Mesothelial cell of epicardium (in vitro differentiated cells): ENCODE data around the gene RANBP1. TPM values are rescaled to one million over a fixed set of nuclear protein-coding genes. Genes with fewer than 3 reads are reported as not detected.

Source experiments
- DNase-seq, 2 experiments: peaks; one replicate each; pipeline ENCODE4 v3.0.0; 2021; ENCODE audit warnings: low spot score in 2 of 2; ENCODE audit not compliant: unreplicated experiment in 2 of 2
- H3K27ac Mint-ChIP-seq: 2 replicates; pipeline ENCODE4 v1.8.0; 2021; ENCODE audit warnings: mixed read lengths
- H3K27me3 Mint-ChIP-seq: 2 replicates; pipeline ENCODE4 v1.8.0; 2021; ENCODE audit warnings: low read depth, mixed read lengths
- H3K36me3 Mint-ChIP-seq: 2 replicates; pipeline ENCODE4 v1.8.0; 2021; ENCODE audit warnings: mixed read lengths
- H3K4me1 Mint-ChIP-seq: 2 replicates; pipeline ENCODE4 v1.8.0; 2021; ENCODE audit warnings: mixed read lengths
- H3K4me3 Mint-ChIP-seq: 2 replicates; pipeline ENCODE4 v1.8.0; 2021; ENCODE audit warnings: mild to moderate bottlenecking, moderate library complexity, mixed read lengths
- H3K9me3 Mint-ChIP-seq: 2 replicates; pipeline ENCODE4 v1.8.0; 2021; ENCODE audit warnings: mixed read lengths
- total RNA-seq: library from RNA; stranded (reverse); gene quantifications from 3 replicates; pipeline ENCODE4 v1.2.1, GENCODE V29; 2021
- TF ChIP-seq, protein P1 (sequence below): fragments of 200-600 bp; sonication (generic); IDR thresholded peaks from one replicate; pipeline ENCODE4 v1.5.0; 2021; ENCODE audit warnings: antibody characterized with exemption; ENCODE audit not compliant: unreplicated experiment

The RANBP1 gene
- total RNA-seq, 1 donor from 2014 or later, result 154 TPM

DNA sequence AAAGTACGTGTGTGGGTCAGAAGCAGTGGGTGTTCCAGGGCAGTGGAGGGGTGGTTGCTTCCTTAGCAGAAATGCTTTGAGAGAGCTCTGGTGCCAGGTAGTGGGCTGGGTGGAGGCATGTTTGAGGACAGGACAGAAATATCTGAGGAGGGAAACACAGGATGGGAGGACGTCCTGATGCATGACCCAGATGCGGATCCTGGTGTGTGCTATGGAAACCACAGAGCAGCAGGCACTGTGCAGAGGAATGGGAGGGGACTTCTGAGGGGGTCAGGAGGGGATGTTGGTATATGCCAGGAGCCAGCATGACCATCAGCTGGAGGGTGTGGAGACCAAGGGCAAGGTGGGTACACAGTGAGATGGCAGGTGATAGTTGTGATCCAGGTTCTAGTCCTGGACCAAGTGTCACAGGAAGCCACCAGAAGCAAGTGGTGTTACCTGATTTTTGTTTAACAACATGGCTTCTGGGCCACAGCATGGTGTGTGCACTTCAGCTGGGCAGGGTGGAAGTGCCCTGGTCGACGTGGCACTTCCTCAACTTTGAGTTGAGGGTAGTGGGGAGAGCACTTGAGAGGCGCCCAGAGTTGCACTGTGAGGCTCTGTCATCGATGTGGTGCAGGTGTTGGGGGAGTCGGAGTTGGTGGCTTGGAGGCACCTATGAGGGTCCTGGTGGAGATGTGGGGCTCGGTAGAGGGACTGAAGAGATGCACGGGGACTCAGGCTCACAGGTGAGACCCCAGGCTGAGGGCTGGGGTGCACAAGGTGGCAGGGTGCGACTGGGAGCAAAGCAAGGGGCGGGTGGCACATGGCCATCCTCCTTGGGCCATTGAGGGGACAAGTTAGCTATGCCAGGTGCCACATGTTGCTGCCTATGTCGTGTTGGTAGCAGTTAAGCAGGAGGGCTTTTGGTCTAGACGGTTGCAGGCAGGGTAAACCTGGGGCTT, 28.3 kb upstream of the RANBP1 start:
- H3K9me3 Mint-ChIP-seq, result no peaks in the 10 kb centered on the region
- H3K4me1 Mint-ChIP-seq, result peaks cover 31% of the 10 kb centered on the region
- peaks cover 45% of the 10 kb centered on the region for H3K36me3 Mint-ChIP-seq
- no peak overlapping the region for H3K27ac Mint-ChIP-seq
- TF ChIP-seq, protein P1, sequence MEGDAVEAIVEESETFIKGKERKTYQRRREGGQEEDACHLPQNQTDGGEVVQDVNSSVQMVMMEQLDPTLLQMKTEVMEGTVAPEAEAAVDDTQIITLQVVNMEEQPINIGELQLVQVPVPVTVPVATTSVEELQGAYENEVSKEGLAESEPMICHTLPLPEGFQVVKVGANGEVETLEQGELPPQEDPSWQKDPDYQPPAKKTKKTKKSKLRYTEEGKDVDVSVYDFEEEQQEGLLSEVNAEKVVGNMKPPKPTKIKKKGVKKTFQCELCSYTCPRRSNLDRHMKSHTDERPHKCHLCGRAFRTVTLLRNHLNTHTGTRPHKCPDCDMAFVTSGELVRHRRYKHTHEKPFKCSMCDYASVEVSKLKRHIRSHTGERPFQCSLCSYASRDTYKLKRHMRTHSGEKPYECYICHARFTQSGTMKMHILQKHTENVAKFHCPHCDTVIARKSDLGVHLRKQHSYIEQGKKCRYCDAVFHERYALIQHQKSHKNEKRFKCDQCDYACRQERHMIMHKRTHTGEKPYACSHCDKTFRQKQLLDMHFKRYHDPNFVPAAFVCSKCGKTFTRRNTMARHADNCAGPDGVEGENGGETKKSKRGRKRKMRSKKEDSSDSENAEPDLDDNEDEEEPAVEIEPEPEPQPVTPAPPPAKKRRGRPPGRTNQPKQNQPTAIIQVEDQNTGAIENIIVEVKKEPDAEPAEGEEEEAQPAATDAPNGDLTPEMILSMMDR, result no peak
- H3K4me3 Mint-ChIP-seq, result no peak overlapping the region
- no peak for DNase-seq
- no peaks in the 10 kb centered on the region for H3K27me3 Mint-ChIP-seq

DNA sequence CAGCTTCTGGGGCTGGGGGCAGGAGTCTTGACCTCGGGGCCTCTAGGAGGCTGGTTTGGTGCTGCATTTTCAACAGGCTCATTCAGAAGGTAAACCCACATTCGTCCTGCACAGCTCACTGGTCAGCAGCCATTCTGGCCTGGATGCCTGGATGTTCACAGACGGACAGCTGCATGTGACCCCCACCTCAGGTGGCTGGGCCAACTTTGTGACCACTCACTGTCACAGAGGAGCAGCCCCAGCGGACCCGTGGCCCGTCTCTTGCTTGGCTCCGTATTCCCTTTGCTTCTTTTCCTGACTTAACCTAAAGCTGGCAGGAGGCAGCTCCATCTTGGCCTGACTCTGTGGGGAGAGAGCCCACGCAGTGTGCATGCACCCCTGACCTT, 27.6 kb upstream of the RANBP1 start:
- TF ChIP-seq, protein P1, result no peak
- H3K36me3 Mint-ChIP-seq, result peaks cover 46% of the 10 kb centered on the region
- no peaks in the 10 kb centered on the region for H3K27me3 Mint-ChIP-seq
- H3K9me3 Mint-ChIP-seq, result no peaks in the 10 kb centered on the region
- no peak overlapping the region for H3K27ac Mint-ChIP-seq
- H3K4me1 Mint-ChIP-seq, result peaks cover 24% of the 10 kb centered on the region
- no peak for DNase-seq
- H3K4me3 Mint-ChIP-seq, result no peak overlapping the region

DNA sequence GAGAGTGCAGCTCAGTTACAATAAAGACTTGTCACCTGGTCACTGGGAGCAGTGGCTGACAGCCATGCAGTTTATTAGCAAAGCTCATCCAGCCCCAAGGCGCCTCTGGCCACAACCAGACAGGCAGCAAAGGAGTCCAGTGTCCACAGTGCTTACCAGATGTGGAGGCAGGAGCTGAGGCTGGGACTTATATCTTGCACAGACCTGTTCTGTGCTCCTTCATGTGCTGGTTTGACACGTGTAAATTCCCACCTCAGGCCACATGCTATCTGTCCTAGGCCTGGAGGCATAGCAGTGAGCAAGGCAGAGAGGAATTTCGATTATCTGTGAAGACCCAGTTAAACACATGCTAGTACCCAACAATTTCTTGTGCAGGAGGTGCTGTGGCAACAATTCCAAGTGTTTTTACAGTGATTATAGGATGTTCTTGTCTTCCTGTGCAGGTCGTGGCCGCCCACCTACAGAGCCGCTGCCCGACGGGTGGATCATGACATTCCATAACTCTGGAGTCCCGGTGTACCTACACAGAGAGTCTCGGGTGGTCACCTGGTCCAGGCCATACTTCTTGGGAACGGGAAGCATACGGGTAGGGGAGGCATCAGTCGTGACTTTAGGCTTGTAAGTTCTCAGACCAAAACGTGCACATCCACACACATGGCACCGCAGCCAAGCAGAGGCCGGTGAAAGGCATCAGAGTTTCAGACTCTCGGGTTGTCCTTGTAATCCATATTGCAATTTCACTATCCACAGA, 26.5 kb upstream of the RANBP1 start:
- no peaks in the 10 kb centered on the region for H3K9me3 Mint-ChIP-seq
- peaks cover 58% of the 10 kb centered on the region for H3K36me3 Mint-ChIP-seq
- H3K27me3 Mint-ChIP-seq, result no peaks in the 10 kb centered on the region
- H3K27ac Mint-ChIP-seq, result no peak overlapping the region
- no peak overlapping the region for H3K4me3 Mint-ChIP-seq
- TF ChIP-seq, protein P1, result no peak
- no peak for DNase-seq
- H3K4me1 Mint-ChIP-seq, result peaks cover 13% of the 10 kb centered on the region

DNA sequence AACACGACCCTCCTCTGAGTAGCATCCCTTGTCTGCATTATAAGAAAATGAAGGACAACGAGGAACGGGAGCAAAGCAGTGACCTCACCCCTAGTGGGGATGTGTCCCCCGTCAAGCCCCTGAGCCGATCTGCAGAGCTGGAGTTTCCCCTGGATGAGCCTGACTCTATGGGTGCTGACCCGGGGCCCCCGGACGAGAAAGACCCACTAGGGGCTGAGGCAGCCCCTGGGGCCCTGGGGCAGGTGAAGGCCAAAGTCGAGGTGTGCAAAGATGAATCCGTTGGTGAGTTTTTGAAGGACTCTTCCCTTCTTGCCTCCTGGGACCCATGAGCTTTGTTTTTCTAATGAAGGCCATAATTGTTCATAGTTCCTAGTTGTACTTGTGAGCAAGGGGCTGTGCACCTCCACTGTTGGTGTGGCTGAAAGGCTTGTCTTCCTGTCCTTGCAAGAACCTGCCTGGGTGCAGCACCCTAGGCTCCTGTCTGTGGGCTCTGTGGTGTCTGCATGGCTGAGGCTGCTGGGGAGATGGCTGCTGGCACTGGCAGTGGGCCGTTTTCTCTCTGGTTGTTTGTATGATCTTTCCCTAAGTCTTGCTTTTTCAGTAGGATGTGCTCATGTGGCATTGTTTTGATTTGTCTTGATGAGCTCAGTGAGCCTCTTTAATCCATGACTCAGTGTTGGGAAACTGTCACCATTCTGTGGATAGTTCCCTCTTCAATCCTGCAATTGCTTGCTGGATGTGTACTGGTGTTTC, 25.8 kb upstream of the RANBP1 start:
- H3K9me3 Mint-ChIP-seq, result no peaks in the 10 kb centered on the region
- H3K27ac Mint-ChIP-seq, result no peak overlapping the region
- H3K27me3 Mint-ChIP-seq, result no peaks in the 10 kb centered on the region
- H3K4me1 Mint-ChIP-seq, result peaks cover 5% of the 10 kb centered on the region
- H3K36me3 Mint-ChIP-seq, result peaks cover 65% of the 10 kb centered on the region
- TF ChIP-seq, protein P1, result no peak
- no peak overlapping the region for H3K4me3 Mint-ChIP-seq
- DNase-seq, result no peak

DNA sequence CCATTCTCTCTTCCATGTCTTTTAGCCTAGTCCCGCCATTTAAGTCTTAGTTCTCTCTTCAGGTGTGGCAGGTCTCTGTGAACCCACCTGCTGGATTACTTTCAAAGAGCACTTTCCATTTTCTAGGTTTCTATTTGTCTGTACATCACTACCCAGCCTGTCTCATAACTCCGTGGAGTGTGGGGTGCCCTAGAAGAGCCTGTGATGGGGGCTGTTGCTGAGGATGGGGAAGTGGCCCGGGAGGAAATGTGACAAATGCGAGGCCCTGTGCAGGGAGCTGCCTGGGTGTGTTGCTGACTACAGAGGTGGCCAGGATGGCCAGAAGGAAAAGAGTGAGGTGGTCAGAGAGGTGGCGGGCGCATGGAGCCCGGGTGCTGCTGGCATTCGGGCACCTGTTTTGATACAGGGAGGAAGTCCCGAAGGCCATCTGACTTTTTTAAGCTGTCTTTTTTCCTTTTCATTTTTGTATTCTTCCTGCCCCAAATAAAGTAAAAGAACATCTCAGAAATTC, 25.1 kb upstream of the RANBP1 start:
- no peak overlapping the region for H3K4me3 Mint-ChIP-seq
- H3K36me3 Mint-ChIP-seq, result peaks cover 72% of the 10 kb centered on the region
- H3K27ac Mint-ChIP-seq, result no peak overlapping the region
- DNase-seq, result no peak
- H3K9me3 Mint-ChIP-seq, result peaks cover 2% of the 10 kb centered on the region
- TF ChIP-seq, protein P1, result no peak
- no peaks in the 10 kb centered on the region for H3K4me1 Mint-ChIP-seq
- no peaks in the 10 kb centered on the region for H3K27me3 Mint-ChIP-seq
